ENCODE measurements around the gene ZMIZ1.

The ZMIZ1 gene

GRCh38 chr10:79139124-79139835 lies 70.5 kb downstream of the ZMIZ1 start:
- Histone ChIP-seq H3K27me3 (ENCODE audit: insufficient read depth, low read depth) (no peaks in the 10 kb centered on the region), H2AFZ (ENCODE audit: low read depth) (no peak overlapping the region), H3K4me2 (no peak overlapping the region), H4K20me1 (ENCODE audit: insufficient read depth) (no peaks in the 10 kb centered on the region), H3K79me2 (ENCODE audit: insufficient read depth, low read depth) (no peaks in the 10 kb centered on the region), H3K36me3 (ENCODE audit: insufficient read depth) (no peaks in the 10 kb centered on the region), H3K4me1 (ENCODE audit: low read depth, poor library complexity, severe bottlenecking) (no peaks in the 10 kb centered on the region), H3K4me3 (IDR thresholded peaks at IDR 0.05; ENCODE audit: insufficient read depth, low read depth, low read length) (no peak overlapping the region), H3K27ac (no peak overlapping the region), H3K9ac (no peak overlapping the region)
- TF ChIP-seq CTCF (conservative IDR thresholded peaks at IDR 0.05; ENCODE audit: low read depth, low read length), result no peak

- H3K4me3 ChIP-seq (IDR thresholded peaks at IDR 0.05; ENCODE audit: insufficient read depth, low read depth, low read length), result no peak overlapping the region
- H3K4me2 ChIP-seq, result no peak overlapping the region
- no peak for TF ChIP-seq CTCF (conservative IDR thresholded peaks at IDR 0.05; ENCODE audit: low read depth, low read length)
- H2AFZ ChIP-seq (ENCODE audit: low read depth), result no peak overlapping the region
- no peak overlapping the region for H3K27ac ChIP-seq
- H4K20me1 ChIP-seq (ENCODE audit: insufficient read depth), result no peaks in the 10 kb centered on the region
- H3K4me1 ChIP-seq (ENCODE audit: low read depth, poor library complexity, severe bottlenecking), result no peaks in the 10 kb centered on the region
- no peaks in the 10 kb centered on the region for H3K36me3 ChIP-seq (ENCODE audit: insufficient read depth)
- H3K9ac ChIP-seq, result no peak overlapping the region
- H3K27me3 ChIP-seq (ENCODE audit: insufficient read depth, low read depth), result no peaks in the 10 kb centered on the region
- H3K79me2 ChIP-seq (ENCODE audit: insufficient read depth, low read depth), result no peaks in the 10 kb centered on the region
These were observed 71.5 kb downstream of the ZMIZ1 start for GRCh38 chr10:79140085-79140793.

GRCh38 chr10:79140855-79141254 lies 72.1 kb downstream of the ZMIZ1 start:
- Histone ChIP-seq H3K36me3 (ENCODE audit: insufficient read depth) (no peaks in the 10 kb centered on the region), H3K27me3 (ENCODE audit: insufficient read depth, low read depth) (no peaks in the 10 kb centered on the region), H4K20me1 (ENCODE audit: insufficient read depth) (no peaks in the 10 kb centered on the region), H3K9ac (no peak overlapping the region), H2AFZ (ENCODE audit: low read depth) (no peak overlapping the region), H3K79me2 (ENCODE audit: insufficient read depth, low read depth) (no peaks in the 10 kb centered on the region), H3K4me3 (IDR thresholded peaks at IDR 0.05; ENCODE audit: insufficient read depth, low read depth, low read length) (no peak overlapping the region), H3K4me1 (ENCODE audit: low read depth, poor library complexity, severe bottlenecking) (no peaks in the 10 kb centered on the region), H3K4me2 (no peak overlapping the region), H3K27ac (no peak overlapping the region)
- no peak for TF ChIP-seq CTCF (conservative IDR thresholded peaks at IDR 0.05; ENCODE audit: low read depth, low read length)

- H2AFZ ChIP-seq (ENCODE audit: low read depth), result no peak overlapping the region
- H3K4me2 ChIP-seq, result no peak overlapping the region
- no peaks in the 10 kb centered on the region for H3K79me2 ChIP-seq (ENCODE audit: insufficient read depth, low read depth)
- H3K4me1 ChIP-seq (ENCODE audit: low read depth, poor library complexity, severe bottlenecking), result no peaks in the 10 kb centered on the region
- no peaks in the 10 kb centered on the region for H4K20me1 ChIP-seq (ENCODE audit: insufficient read depth)
- no peak overlapping the region for H3K9ac ChIP-seq
- no peaks in the 10 kb centered on the region for H3K27me3 ChIP-seq (ENCODE audit: insufficient read depth, low read depth)
- no peak for TF ChIP-seq CTCF (conservative IDR thresholded peaks at IDR 0.05; ENCODE audit: low read depth, low read length)
- H3K27ac ChIP-seq, result no peak overlapping the region
- no peak overlapping the region for H3K4me3 ChIP-seq (IDR thresholded peaks at IDR 0.05; ENCODE audit: insufficient read depth, low read depth, low read length)
- no peaks in the 10 kb centered on the region for H3K36me3 ChIP-seq (ENCODE audit: insufficient read depth)
These were observed 73.3 kb downstream of the ZMIZ1 start for GRCh38 chr10:79142064-79142491.

All from KMS-11 (cell line).